GM19099 (cell line): ENCODE data around the gene CS.
A peak's percentile ranks its signal among the peaks of the same experiment; 100 is the strongest.

Source experiments
- POLR2A ChIP-seq: IDR thresholded peaks from 3 replicates; pipeline ENCODE4 v1.6.1; 2011; ENCODE audit warnings: low read depth; ENCODE audit not compliant: insufficient read length; ENCODE audit errors: extremely low read depth

Gene CS

DNA sequence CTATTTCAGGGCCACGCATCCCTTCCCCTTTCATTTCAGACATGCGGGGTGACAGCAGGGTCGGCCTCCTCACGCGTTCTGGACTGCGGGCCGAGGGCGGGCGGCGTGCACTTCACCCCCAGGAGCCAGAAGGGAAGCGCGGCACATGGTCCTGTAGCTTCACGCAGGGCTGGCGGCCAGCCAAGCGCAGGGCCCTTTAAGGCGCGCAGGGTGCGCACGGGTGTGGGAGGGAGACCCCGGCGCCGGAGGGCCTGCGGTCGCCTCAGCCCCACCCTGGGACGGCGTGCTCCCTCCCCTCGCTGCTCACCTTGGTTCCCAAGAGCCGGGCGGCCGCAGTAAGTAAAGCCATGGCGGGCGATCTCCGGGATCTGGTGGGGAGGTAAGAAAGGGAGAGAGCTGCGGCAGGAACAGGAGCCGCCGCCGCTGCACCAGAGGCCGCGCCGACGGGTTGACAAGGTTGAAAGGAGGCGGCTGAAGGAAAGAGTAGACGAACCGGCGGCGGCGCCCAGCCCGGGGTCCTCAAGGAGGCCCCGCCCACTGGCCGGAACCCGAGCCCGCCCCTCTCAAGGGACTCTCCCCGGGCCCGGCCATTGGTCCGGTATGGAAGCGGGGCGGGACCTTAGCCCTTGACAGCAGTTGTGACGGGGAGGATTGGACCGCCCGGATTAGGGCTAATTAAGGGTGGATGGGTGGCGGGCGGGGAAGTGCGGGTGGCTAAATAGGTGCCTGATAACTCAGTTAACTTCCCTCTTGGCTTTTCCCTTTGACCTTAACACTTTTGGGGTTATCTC, at the start of gene CS:
Gene CS, minus strand, starts transcription at position 478 of the 791 bp plus-strand sequence. Its CDS starts 129 bp downstream, at position 349.
- peak; percentile 81 for TF ChIP-seq POLR2A

DNA sequence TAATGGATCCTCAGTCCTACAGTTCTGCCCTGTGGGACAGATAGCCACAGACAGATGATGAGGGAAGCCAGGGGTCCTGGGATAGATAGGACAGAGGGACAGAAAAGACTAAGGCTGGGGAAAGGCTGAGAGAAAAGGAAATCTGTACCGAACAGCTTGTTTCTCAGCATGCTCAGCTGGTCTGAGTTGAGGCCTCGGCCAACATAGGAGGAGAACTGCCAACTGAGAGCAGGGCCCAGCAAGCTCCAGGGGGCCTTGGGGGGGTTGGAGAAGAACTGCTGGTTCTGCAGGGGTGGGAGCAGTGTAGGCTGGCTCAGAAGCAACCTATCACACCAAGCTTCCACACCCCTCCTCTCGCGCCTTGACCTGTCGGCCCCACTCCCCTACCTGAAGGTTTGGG, 48.6 kb upstream of the CS start:
- TF ChIP-seq POLR2A = no peak

DNA sequence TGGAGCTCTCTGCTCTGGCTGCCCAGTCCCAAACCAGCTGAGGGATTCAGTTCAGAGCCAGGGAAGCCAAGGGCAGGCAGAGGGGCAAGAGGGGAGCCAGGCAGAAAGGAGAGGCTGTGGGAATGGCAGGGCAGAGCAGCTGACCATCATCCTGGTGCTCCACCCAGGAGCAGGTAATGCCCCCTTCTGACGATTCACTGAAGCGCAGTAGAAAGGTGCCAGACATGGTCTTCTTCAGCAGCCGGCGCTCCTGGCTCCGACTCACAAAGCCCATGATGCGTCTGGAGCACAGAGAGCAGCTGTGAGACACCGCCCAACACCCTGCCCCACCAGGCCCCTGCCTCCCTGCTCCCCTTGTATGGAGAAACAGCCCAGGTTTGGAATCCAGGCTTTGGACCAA, 46.5 kb upstream of the CS start:
- TF ChIP-seq POLR2A = no peak

DNA sequence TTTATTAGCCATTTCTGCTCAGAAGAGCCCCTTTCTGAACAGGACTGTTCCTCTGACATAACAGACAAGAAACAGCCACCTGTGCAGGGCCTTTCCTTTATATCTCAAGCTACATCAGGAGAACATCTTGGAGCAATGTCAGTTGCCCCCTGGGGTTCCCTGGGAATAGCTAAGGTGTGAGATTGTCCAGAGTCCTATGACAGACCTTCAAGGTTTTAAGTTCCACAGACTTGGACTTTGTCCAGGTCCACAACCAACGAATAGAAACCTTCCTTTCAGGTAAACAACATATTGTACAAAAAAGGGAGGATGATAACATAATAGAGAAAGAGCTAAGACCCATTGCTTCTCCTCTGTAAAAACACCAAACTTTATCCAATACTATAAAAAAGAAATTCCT, 41.5 kb upstream of the CS start:
- TF ChIP-seq POLR2A = no peak

DNA sequence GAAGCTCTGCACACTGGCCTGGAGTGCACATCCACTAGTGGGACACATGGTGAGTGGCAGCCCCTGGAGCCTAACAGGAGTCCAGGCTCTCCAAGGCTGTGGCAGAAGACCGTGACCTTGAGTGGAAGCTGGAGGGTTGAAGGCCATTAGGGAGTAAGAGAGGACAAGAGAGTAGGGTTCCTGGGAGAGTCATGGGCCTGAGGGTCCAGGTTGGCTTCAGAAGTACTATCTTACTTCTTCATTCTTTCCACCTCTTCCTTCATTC, 39.0 kb upstream of the CS start:
- TF ChIP-seq POLR2A = no peak

DNA sequence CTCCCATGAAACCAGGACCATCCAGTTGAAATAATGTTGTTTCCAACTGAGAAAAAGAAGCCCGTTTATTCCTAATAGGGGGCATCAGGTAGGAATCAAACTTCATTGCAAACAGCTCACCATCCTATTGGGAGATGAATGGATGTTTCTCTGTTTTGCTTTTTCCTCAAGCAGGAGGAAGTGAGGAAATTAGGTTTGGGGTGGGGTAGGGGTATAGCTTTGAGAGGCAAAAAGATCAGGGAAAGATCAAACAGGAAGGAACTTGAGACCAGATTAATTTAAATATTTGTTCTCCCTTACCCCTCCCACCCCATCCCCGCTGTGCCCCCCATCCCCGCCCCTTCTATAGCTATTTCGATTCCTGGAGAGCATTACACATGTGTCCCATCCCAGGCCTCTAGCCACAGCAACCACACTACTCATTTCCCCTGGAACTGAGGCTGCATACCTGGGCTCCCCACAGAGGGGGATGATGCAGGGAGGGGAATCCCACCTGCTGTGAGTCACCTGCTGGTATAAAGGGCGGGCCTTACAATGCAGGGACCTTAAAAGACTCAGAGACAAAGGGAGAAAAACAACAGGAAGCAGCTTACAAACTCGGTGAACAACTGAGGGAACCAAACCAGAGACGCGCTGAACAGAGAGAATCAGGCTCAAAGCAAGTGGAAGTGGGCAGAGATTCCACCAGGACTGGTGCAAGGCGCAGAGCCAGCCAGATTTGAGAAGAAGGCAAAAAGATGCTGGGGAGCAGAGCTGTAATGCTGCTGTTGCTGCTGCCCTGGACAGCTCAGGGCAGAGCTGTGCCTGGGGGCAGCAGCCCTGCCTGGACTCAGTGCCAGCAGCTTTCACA, 38.4 kb upstream of the CS start, which contains the start of gene IL23A:
Gene IL23A, plus strand, starts transcription at position 577 of the 850 bp plus-strand sequence. Its CDS starts 161 bp downstream, at position 738.
- TF ChIP-seq POLR2A = peak; percentile 44

DNA sequence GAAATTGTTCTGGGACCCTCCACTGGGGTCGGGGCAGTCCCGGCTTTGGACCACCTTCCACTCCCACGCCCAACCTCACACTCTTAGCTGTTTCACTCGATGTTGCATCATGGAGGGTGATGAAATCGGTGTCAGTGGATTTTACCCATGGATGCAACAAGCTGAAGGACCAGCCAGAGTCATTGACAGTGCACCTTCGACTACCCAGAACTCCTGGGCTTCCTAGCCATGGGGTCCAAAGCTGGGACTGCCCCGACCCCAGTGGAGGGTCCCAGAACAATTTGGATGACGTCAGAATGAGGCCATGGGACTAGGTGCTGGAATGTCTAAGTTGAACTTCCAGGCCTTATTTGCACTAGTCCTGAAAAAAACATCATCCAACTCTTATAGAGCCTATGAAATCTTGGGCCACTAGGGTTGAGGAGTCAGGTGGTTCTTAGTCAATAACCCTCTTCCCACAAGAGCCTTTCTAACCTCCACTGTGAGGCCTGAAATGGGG, 37.7 kb upstream of the CS start:
- no peak for TF ChIP-seq POLR2A

DNA sequence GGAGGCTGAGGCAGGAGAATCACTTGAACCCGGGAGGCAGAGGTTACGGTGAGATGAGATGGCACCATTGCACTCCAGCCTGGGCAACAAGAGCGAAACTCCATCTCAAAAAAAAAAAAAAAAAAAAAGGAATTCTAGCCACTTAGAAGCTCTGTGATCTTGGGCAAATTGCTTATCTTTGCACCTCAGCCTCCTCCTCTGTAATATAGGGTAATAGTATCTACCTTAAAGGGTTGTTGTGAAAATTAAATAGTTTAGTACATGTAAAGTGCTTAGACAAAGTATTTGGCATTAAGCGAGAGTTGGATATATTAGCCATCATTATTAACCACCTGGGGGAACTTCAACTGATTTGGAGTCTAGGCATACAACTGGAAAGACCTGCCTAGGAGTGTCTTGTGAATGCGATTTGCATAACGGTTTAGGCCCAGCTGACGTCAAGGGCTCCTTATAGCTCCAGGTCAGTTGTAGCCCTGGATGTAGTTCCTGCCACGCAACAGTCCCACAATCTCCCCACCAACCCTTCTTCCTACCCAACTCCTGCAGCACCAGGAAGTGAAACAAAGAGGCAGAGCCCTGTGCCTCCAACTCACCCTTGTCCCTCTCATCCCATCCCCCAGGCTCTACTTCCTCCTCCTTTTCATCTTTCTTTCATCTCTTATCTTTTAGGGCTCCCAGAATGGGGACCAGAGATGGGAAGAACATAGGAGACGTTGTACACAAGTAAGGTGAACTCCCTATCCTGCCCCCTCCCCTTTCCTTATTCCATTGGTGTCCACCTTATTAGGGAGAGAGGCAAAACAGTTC, 36.4 kb upstream of the CS start:
- TF ChIP-seq POLR2A = peak; percentile 23

DNA sequence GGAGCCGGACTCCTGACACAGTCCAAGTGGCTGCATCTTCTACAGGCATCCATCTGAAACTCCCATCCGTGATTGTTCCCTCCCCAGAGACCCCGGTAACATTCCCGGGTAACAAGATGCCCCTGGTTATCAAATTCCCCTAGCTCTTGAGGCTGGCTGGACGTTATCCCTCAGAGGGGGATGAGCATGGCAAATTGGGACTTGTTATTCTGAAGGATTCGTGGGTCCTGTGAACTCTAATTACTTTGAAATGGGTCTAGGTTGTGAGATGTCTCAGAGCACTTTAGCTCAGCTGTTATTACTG, 34.3 kb upstream of the CS start:
- TF ChIP-seq POLR2A = no peak

DNA sequence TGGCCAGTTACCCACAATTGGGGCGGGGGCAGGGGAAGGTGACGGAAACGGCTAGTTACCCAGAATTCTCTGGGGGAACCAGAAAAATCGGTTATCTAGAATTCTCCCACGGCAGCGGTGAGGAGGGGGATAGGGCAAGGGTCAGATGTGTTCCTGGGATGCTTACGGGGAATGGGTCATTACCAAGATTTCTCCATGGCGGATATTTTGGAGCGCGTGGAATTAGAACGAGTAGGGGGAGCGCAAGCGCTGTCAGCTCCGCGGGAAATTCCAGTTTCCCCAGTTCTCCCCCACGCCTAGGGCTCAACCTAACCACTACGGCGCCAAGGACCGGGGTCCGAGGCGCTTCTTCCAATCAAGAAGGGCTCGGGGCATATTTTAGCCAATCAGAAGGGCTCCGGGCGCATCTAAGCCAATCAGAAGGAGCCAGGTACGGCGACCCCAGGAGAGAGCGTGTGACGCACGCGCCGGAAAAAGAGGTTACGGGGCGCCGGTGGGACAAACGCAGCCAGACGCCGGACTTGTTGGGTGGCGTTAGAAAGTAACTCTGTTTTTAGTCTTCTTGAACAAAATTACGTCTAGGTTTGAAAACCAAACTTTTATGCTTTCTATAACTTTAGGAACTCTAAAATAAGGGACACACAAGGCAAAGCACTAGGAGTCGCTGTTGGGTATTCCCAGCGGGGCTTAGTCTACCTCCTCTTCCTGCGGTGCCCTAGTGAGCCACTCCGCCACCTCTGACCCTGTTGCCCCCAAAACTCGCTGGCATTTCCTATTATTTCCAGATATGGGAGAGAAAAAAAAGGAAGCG, 33.8 kb upstream of the CS start, which contains the start of gene PAN2:
Gene PAN2, minus strand, starts transcription at position 322 of the 811 bp plus-strand sequence. CDS start 906 bp downstream, outside the sequence.
- TF ChIP-seq POLR2A = peak; percentile 89

DNA sequence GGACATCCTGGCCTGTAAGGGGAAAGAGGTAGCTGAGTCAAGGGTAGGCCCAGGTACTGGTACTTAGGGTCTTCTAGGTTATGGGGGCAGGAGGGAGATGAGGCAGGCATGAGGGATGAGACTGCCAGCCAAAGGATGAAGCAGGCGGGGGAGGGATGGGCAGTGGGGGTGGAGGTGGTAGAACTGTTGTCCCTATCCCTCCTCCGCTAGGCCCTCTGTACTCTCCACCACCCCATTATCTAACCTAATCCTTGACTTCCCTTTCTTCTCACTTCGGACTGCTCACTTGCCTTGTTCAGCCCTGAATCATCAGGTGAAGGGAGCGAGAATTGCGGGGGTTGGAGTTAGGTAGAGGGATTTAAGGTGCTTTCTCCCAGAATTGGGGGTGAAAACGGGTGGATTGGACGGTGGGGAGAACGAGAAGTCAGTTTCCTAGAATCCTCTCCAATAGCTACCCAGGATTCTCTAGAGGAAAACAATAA, 33.1 kb upstream of the CS start:
- TF ChIP-seq POLR2A = no peak

DNA sequence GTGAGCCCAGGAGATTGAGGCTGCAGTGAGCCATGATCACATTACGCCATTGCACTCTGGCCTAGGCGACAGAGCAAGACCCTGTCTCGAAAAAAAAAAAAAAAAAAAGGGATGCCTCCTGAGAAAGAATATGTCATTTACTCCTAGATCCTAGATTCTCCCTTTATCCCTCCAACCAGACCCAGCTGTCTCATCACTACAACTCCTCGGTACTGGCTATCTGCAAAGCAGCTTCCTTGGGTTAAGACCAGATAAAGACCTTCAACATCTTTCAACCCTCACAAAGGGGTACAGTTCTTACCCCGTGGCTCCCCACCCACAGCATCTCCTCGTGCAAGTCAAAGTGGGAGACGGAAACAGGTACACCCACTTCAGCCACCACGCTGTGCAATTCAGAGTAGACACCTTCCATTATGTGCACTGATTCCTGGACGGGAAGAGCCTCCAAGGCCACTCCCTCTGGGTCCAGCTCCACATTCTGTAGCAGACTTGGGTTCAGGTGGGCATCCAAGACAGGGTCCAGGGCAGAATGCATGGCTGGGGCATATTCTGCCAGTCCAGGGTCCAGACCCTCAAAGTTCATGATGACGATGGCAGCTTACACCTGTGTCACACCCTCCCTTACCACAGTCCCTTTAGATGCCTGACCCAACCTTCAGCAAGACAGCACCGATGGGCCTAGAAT, 32.5 kb upstream of the CS start:
- TF ChIP-seq POLR2A = no peak

DNA sequence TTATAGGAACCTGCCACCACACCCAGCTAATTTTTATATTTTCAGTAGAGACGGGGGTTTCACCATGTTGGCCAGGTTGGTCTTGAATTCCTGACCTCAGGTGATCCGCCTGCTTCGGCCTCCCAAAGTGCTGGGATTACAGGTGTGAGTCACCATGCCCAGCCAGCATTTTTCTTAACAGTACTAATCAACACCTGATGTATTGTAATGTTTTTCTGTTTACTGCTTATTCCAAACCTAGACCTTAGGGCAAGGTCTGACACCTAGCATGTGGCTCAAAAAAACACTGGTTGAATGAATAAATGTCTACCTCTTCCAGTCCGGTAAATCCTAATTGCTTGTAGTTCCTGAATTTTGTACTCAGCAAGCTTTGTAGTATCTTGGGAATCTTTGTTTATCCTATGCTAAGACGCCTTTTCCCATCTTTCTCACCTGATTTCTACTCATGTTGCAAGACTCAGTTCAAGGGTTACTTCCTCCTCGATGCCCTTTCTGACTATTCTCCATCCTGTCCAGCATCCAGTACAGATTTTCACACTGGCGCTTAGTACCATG, 30.9 kb upstream of the CS start:
- TF ChIP-seq POLR2A = no peak
